Measurements from ENCODE around the gene GNG12. TPM values are rescaled to one million over a fixed set of nuclear protein-coding genes. Genes with fewer than 3 reads are reported as not detected.

GNG12 gene
- total and polyA plus RNA-seq, 2 donors (not counting 3 experiments of a cell fraction or from before 2014, with no cell fraction given), result 107 to 152 TPM

DNA sequence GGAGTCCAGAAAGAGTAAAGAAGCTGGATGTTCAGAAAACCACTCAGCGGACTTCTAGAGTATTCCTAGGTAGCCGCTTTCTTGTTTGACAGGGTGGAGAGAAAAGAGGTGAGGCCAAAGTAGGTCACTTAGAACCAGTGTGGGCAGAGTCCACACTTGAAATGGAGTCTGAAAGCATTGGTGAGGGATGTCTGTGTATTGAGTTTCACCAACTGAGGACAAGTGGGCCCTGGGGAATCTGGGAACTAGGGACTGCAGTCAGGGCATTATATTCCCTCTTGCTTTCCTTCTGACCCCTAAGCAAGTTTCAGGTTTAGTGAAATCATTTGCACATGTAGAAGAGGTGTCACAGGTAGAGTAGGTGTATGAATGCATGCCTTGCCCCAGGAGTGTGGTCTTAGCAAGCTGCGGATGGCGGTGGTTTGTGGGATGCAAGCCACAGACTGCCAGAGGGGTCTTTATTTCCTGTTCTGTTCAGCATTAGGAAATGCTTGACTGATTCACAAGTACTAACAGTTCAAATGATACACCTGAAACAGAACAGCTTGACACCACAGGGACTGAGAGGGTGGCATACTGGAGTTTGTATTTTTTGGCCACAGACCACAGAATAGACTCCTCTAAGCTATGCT, 1.1 kb upstream of the GNG12 start:
- BruUV-seq (replicated peaks), result no TSS peak
- FAIRE-seq (no peak), DNase-seq (ENCODE audit: low read depth, low spot score) (no peak)
- Histone ChIP-seq H3K4me3 (replicated peaks in 1 of 3; ENCODE audit: insufficient read depth in 1 of 3, low read depth in 1 of 3, low read length in 3 of 3) (no peak overlapping the region), H2AFZ (ENCODE audit: low read depth, low read length) (no peak overlapping the region), H3K27ac (ENCODE audit: insufficient read depth, low read depth, low read length) (no peak overlapping the region), H3K79me2 (ENCODE audit: control insufficient read depth, insufficient read depth, low read length) (peaks cover 27% of the 10 kb centered on the region), H3K27me3 (ENCODE audit: control insufficient read depth in 2 of 2, insufficient read depth in 2 of 2, low read length in 2 of 2) (no peaks in the 10 kb centered on the region), H3K9me3 (replicated peaks; ENCODE audit: control insufficient read depth, insufficient read depth, low read length) (no peaks in the 10 kb centered on the region), H3K4me1 (ENCODE audit: control insufficient read depth, extremely low read depth, insufficient read depth, low read length) (peaks cover 43% of the 10 kb centered on the region), H3K36me3 (ENCODE audit: control insufficient read depth in 2 of 2, extremely low read depth in 1 of 2, insufficient read depth in 2 of 2, low read length in 2 of 2) (no peaks in the 10 kb centered on the region), H3K9me1 (replicated peaks; ENCODE audit: control insufficient read depth, extremely low read depth, insufficient read depth, low read length) (no peaks in the 10 kb centered on the region), H3K9ac (replicated peaks; ENCODE audit: extremely low read depth, insufficient read depth, low read length) (no peak overlapping the region), H4K20me1 (replicated peaks; ENCODE audit: control insufficient read depth, extremely low read depth, insufficient read depth, low read length) (no peaks in the 10 kb centered on the region), H3K4me2 (ENCODE audit: insufficient read depth, low read length) (peak overlapping the region; percentile 76)
- TF ChIP-seq FOS (IDR thresholded peaks at IDR 0.05; ENCODE audit: borderline replicate concordance, insufficient read depth, low read length) (no peak), GATA2 (IDR thresholded peaks at IDR 0.05; ENCODE audit: insufficient read depth, insufficient read length, low read depth, low read length) (no peak), POLR2A (IDR thresholded peaks at IDR 0.05; ENCODE audit: low read depth, low read length) (no peak), JUN (IDR thresholded peaks at IDR 0.05; ENCODE audit: borderline replicate concordance, insufficient read depth, insufficient read length, low read depth) (no peak), EZH2 (IDR thresholded peaks at IDR 0.05; ENCODE audit: borderline replicate concordance, low read depth, low read length, severe bottlenecking) (no peak), MYC (IDR thresholded peaks at IDR 0.05; ENCODE audit: low read depth, low read length) (no peak), POLR2AphosphoS5 (IDR thresholded peaks at IDR 0.05; ENCODE audit: insufficient read depth, low read depth, low read length) (no peak)
- TF ChIP-seq, protein P1, sequence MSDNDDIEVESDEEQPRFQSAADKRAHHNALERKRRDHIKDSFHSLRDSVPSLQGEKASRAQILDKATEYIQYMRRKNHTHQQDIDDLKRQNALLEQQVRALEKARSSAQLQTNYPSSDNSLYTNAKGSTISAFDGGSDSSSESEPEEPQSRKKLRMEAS (IDR thresholded peaks at IDR 0.05; ENCODE audit: insufficient read depth, insufficient read length), result no peak
- TF ChIP-seq, protein P2, sequence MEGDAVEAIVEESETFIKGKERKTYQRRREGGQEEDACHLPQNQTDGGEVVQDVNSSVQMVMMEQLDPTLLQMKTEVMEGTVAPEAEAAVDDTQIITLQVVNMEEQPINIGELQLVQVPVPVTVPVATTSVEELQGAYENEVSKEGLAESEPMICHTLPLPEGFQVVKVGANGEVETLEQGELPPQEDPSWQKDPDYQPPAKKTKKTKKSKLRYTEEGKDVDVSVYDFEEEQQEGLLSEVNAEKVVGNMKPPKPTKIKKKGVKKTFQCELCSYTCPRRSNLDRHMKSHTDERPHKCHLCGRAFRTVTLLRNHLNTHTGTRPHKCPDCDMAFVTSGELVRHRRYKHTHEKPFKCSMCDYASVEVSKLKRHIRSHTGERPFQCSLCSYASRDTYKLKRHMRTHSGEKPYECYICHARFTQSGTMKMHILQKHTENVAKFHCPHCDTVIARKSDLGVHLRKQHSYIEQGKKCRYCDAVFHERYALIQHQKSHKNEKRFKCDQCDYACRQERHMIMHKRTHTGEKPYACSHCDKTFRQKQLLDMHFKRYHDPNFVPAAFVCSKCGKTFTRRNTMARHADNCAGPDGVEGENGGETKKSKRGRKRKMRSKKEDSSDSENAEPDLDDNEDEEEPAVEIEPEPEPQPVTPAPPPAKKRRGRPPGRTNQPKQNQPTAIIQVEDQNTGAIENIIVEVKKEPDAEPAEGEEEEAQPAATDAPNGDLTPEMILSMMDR (IDR thresholded peaks at IDR 0.05; ENCODE audit: extremely low read depth in 1 of 2, insufficient read depth in 1 of 2, low read depth in 1 of 2, low read length in 2 of 2), result no peak
- dilution Hi-C loops (cut with MboI; ENCODE audit: extremely low pct_ligation_motif_present, low sequenced_read_pairs) (no loop called here), intact Hi-C loops (cut with micrococcal nuclease) (loop anchor here (5.0 kb wide), 3 partner anchors 207 to 1567 kb away; no protein-coding TSS in a partner anchor)
- ChIA-PET POLR2A (no interaction called here), CTCF (interaction anchor here (0.9 to 2.2 kb wide), 4 partner anchors 13 to 299 kb away, joined by 3 to 7 read pairs (median 3); no protein-coding TSS in a partner anchor)
